BLaER1 (cell line): ENCODE measurements around the gene CRMP1.
A peak's percentile ranks its signal among the peaks of the same experiment; 100 is the strongest.

Experiments used
- H3K27ac ChIP-seq: shearing (Covaris generic); formaldehyde crosslinking; 2 replicates; pipeline ENCODE4 v1.8.1; 2022
- H3K27me3 ChIP-seq: shearing (Covaris generic); formaldehyde crosslinking; 2 replicates; pipeline ENCODE4 v1.8.1; 2022
- H3K36me3 ChIP-seq: shearing (Covaris generic); formaldehyde crosslinking; 2 replicates; pipeline ENCODE4 v1.8.1; 2022
- H3K4me1 ChIP-seq: shearing (Covaris generic); formaldehyde crosslinking; 2 replicates; pipeline ENCODE4 v1.8.1; 2022
- H3K4me2 ChIP-seq: shearing (Covaris generic); formaldehyde crosslinking; 2 replicates; pipeline ENCODE4 v1.8.1; 2022
- H3K4me3 ChIP-seq: shearing (Covaris generic); formaldehyde crosslinking; 2 replicates; pipeline ENCODE4 v1.8.1; 2022
- H3K9ac ChIP-seq: shearing (Covaris generic); formaldehyde crosslinking; 2 replicates; pipeline ENCODE4 v1.8.1; 2022
- H3K9me3 ChIP-seq: shearing (Covaris generic); formaldehyde crosslinking; 2 replicates; pipeline ENCODE4 v1.8.1; 2022
- H4K20me1 ChIP-seq: shearing (Covaris generic); formaldehyde crosslinking; 2 replicates; pipeline ENCODE4 v1.8.1; 2022
- Cebpa-rat ChIP-seq: shearing (Covaris generic); IDR thresholded peaks from 2 replicates; pipeline ENCODE4 v1.8.1; 2022

Gene CRMP1

GRCh38 chr4:5921981-5922380 lies 29.1 kb upstream of the CRMP1 start:
- TF ChIP-seq Cebpa-rat: no peak
- Histone ChIP-seq H3K4me2 (peak overlapping the region; percentile 81), H3K27ac (no peak overlapping the region), H3K36me3 (no peaks in the 10 kb centered on the region), H3K27me3 (no peaks in the 10 kb centered on the region), H3K9ac (no peak overlapping the region), H3K4me3 (no peak overlapping the region), H3K4me1 (peaks cover 83% of the 10 kb centered on the region), H4K20me1 (peaks cover 12% of the 10 kb centered on the region; the same call in 1 of the 2 replicates), H3K9me3 (no peaks in the 10 kb centered on the region)

DNA sequence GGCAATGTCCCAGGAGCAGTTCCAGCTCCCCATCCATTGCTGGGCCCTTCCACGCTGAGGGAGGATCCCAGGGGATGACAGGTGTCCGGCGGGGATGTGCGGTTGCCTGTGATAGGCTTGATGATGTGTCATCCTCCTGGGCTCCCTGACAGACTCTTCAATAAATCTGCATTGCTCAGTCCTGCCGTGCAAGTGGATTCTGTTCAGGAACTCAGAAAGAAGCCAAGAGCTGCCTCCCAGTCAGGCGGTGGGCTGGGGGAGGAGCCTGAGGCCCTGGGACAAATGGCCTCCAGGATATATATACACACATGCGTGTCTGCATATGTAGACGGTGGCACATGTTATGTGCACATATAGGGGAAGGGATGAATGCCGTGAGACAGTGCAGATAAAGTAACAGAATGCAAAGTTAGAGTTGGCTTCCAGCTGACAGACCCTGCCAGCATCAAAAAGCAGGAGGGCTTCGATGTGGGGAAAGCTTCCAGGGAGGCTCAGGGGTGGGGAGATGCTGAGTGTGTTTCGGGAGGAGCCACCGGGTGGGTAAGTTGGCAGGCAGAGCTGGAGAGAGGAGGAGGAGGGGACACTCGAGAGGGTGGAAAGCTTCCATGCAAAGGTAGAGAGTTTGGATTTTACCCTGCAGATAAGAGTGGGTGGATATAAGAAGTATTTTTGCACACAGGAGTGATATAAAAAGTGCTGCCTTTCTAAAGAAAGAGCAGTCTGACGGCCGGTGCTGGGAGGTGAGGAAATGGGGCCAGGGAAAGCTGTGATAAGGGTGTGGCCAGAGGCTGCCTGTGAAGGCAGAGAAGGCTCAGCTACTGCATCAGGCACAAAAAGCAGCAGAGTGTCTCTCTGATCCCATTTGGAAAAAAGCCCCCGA lies 28.5 kb upstream of the CRMP1 start:
- TF ChIP-seq Cebpa-rat: no peak
- Histone ChIP-seq H3K4me3 (no peak overlapping the region), H3K4me1 (peaks cover 83% of the 10 kb centered on the region), H3K27me3 (no peaks in the 10 kb centered on the region), H3K4me2 (peak overlapping the region; percentile 81), H3K9me3 (no peaks in the 10 kb centered on the region), H3K36me3 (no peaks in the 10 kb centered on the region), H3K27ac (no peak overlapping the region), H4K20me1 (peaks cover 12% of the 10 kb centered on the region; the same call in 1 of the 2 replicates), H3K9ac (no peak overlapping the region)

DNA sequence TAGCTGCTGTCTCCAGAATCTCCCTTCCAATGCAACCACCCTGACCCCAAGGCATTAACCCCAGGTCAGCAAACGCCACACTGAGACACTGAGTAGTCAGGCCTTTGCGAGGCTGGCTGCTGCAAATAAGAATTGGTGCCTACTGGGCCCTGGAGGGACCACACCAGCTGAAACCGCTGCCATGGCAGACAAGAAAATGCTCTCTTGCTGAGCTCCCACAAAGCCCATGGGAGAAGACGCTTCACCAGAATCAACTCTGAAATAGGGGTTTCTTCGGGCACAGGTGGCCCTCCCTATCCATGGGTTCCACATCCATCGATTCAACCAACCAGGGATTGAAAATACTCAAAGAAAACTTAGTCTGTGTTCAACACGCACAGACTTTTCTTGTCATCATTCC lies 26.7 kb upstream of the CRMP1 start:
- H3K4me3 ChIP-seq: no peak overlapping the region
- H3K36me3 ChIP-seq: no peaks in the 10 kb centered on the region
- peaks cover 70% of the 10 kb centered on the region for H3K4me1 ChIP-seq
- H3K27me3 ChIP-seq: no peaks in the 10 kb centered on the region
- H3K27ac ChIP-seq: no peak overlapping the region
- no peak for TF ChIP-seq Cebpa-rat
- peak overlapping the region; percentile 81 for H3K4me2 ChIP-seq
- H3K9me3 ChIP-seq: no peaks in the 10 kb centered on the region
- no peak overlapping the region for H3K9ac ChIP-seq
- H4K20me1 ChIP-seq: peaks cover 12% of the 10 kb centered on the region; the same call in 1 of the 2 replicates

GRCh38 chr4:5919044-5919443 lies 26.2 kb upstream of the CRMP1 start:
- no peaks in the 10 kb centered on the region for H3K9me3 ChIP-seq
- H3K27me3 ChIP-seq: no peaks in the 10 kb centered on the region
- H3K4me2 ChIP-seq: peak overlapping the region; percentile 81
- H3K9ac ChIP-seq: no peak overlapping the region
- H4K20me1 ChIP-seq: peaks cover 12% of the 10 kb centered on the region; the same call in 1 of the 2 replicates
- H3K4me3 ChIP-seq: no peak overlapping the region
- TF ChIP-seq Cebpa-rat: no peak
- H3K4me1 ChIP-seq: peaks cover 64% of the 10 kb centered on the region
- H3K36me3 ChIP-seq: no peaks in the 10 kb centered on the region
- H3K27ac ChIP-seq: no peak overlapping the region

DNA sequence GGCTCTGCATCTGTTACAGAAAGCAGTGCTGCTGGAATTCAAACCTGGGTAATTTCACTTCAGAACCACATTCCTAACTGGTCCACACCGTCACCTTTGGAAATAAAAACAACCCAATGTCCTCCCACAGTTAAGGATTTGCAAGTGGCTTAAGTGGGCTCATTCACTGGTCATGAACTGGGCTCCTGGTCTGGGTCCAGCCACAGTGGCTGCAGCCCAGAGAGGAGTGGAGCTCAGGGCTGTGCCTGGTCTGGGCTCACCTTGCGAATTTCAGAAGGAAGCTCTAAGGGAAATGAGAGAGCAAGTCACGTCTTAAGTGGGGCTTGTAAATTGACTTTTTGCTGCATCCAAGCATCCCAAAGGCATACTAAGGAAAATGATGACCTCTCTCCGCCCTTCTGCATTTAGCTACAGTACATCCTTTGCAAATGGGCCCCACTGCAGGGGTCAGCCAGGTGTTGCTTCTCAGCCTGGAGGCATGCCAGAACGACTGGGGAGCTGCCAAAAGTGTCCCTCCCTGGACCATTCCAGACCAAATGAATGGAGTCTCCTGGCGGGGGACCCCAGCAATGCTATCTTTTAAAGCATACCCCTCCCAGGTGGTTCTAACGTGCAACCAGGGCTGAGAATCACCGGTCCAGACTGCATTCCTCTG lies 25.6 kb upstream of the CRMP1 start:
- Histone ChIP-seq H3K4me1 (peaks cover 64% of the 10 kb centered on the region), H3K9ac (no peak overlapping the region), H3K9me3 (no peaks in the 10 kb centered on the region), H3K27ac (no peak overlapping the region), H3K27me3 (no peaks in the 10 kb centered on the region), H3K4me2 (peak overlapping the region; percentile 81), H3K36me3 (no peaks in the 10 kb centered on the region), H3K4me3 (no peak overlapping the region), H4K20me1 (peaks cover 12% of the 10 kb centered on the region; the same call in 1 of the 2 replicates)
- no peak for TF ChIP-seq Cebpa-rat

GRCh38 chr4:5917672-5918071 lies 24.8 kb upstream of the CRMP1 start:
- no peak for TF ChIP-seq Cebpa-rat
- no peaks in the 10 kb centered on the region for H3K27me3 ChIP-seq
- H3K4me3 ChIP-seq: no peak overlapping the region
- H4K20me1 ChIP-seq: peaks cover 12% of the 10 kb centered on the region; the same call in 1 of the 2 replicates
- H3K36me3 ChIP-seq: no peaks in the 10 kb centered on the region
- H3K27ac ChIP-seq: no peak overlapping the region
- peak overlapping the region; percentile 14; the same call in 1 of the 2 replicates for H3K4me2 ChIP-seq
- H3K4me1 ChIP-seq: peaks cover 66% of the 10 kb centered on the region
- no peak overlapping the region for H3K9ac ChIP-seq
- H3K9me3 ChIP-seq: peaks cover 4% of the 10 kb centered on the region

- H3K4me3 ChIP-seq: no peak overlapping the region
- H4K20me1 ChIP-seq: peaks cover 12% of the 10 kb centered on the region; the same call in 1 of the 2 replicates
- H3K36me3 ChIP-seq: no peaks in the 10 kb centered on the region
- peaks cover 55% of the 10 kb centered on the region for H3K4me1 ChIP-seq
- no peak overlapping the region for H3K4me2 ChIP-seq
- no peak overlapping the region for H3K9ac ChIP-seq
- TF ChIP-seq Cebpa-rat: no peak
- H3K9me3 ChIP-seq: peaks cover 16% of the 10 kb centered on the region
- no peak overlapping the region for H3K27ac ChIP-seq
- H3K27me3 ChIP-seq: no peaks in the 10 kb centered on the region
These were observed 23.3 kb upstream of the CRMP1 start for GRCh38 chr4:5916229-5916628.

DNA sequence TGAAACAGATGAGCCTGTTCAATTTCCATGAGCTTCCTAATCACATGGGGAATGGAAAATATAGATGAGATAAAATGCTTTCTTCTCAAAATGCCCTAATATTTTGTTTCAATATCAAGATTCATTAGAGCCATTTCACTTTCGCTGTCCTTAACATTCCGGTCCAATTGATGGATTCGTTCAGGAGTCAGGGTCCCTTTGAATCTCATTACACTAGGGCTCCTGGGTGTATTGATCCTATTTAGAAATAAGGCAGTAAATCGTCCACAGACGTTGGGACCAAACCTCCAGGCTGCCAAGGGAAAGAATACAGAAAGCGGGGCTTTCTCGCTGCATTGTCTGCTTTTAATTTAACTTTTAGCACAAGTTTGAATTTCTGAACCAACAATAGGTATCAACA lies 20.6 kb upstream of the CRMP1 start:
- Histone ChIP-seq H3K27me3 (no peaks in the 10 kb centered on the region), H3K4me3 (no peak overlapping the region), H3K4me1 (peaks cover 27% of the 10 kb centered on the region), H4K20me1 (no peaks in the 10 kb centered on the region), H3K9ac (no peak overlapping the region), H3K27ac (no peak overlapping the region), H3K4me2 (no peak overlapping the region), H3K36me3 (no peaks in the 10 kb centered on the region), H3K9me3 (peaks cover 24% of the 10 kb centered on the region)
- TF ChIP-seq Cebpa-rat: no peak

DNA sequence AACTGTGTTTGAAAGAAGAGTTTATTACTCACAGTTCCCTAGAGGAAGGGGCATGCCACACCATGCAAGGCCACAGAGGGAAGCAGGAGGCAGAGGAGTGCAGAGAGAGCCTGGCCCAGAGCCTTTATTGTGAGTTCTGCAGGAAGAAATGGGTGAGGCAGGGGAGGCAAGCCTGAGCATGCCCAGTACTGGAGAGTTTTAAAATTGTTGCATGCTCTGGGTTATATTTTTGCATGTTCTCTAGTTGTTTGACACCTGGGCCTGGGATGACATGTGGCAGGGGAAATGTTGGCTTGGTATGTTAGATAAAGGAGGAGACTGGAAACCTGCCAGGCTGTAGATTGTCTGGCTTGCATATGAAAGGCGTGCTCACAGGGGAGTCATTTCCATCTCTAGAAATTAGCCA lies 19.7 kb upstream of the CRMP1 start:
- Histone ChIP-seq H3K9ac (no peak overlapping the region), H3K27ac (no peak overlapping the region), H3K4me1 (peaks cover 19% of the 10 kb centered on the region), H3K4me2 (no peak overlapping the region), H4K20me1 (no peaks in the 10 kb centered on the region), H3K9me3 (peaks cover 31% of the 10 kb centered on the region), H3K4me3 (no peak overlapping the region), H3K27me3 (no peaks in the 10 kb centered on the region), H3K36me3 (no peaks in the 10 kb centered on the region)
- TF ChIP-seq Cebpa-rat: no peak

DNA sequence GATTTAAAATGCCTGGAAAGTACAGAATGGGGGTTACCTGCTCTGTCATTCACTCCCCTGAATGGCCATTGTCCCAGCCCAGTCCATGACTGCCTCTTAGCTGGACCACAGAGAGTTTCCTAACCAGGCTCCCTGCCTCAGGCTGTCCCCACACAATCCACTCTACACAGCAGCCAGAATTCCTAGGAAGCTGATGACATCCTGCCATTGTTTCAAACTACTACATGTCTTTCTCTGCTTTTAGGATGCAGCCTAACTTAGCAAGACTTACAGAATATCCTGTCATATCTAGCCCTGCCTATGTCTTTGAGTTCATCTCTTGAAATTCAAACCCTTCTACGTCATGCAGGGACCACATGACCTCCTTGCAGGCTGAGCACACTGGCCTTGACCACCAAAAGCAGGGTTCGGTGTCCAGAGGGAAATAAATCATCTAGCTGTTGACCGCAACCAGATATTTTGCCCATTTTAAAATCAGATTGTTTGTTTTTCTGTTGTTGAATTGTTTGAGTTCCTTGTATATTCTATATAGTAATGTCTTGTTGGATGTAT lies 16.1 kb upstream of the CRMP1 start:
- no peak overlapping the region for H3K27ac ChIP-seq
- H3K4me2 ChIP-seq: no peak overlapping the region
- H3K9me3 ChIP-seq: peaks cover 34% of the 10 kb centered on the region
- H3K9ac ChIP-seq: no peak overlapping the region
- H3K4me1 ChIP-seq: peaks cover 18% of the 10 kb centered on the region; the same call in 1 of the 2 replicates
- no peak for TF ChIP-seq Cebpa-rat
- H3K4me3 ChIP-seq: no peak overlapping the region
- no peaks in the 10 kb centered on the region for H3K27me3 ChIP-seq
- no peaks in the 10 kb centered on the region for H3K36me3 ChIP-seq
- H4K20me1 ChIP-seq: no peaks in the 10 kb centered on the region
